Tibial nerve (tissue), 3 donors: ENCODE data around the gene TMEM237.

ENCODE experiments used
- CTCF ChIP-seq, 5 experiments: fragments of 200-600 bp in 3 of 5; fragments of 450-650 bp in 2 of 5; sonication (generic) in 3 of 5; IDR thresholded peaks; one replicate each; pipeline ENCODE4 v1.5.1; 2016 to 2019; ENCODE audit warnings: antibody characterized with exemption in 5 of 5, mild to moderate bottlenecking in 3 of 5, moderate library complexity in 2 of 5
- POLR2A ChIP-seq, 2 donors: fragments of 450-650 bp; IDR thresholded peaks; one replicate each; pipeline ENCODE4 v1.6.1; 2017; ENCODE audit warnings: antibody characterized with exemption in 2 of 2, mild to moderate bottlenecking in 2 of 2, moderate library complexity in 2 of 2

- TF ChIP-seq CTCF (IDR thresholded peaks at IDR 0.05) (no peak), POLR2A (IDR thresholded peaks at IDR 0.05) (no peak)
Observed at GRCh38 chr2:201685156-201685555, 41.9 kb upstream of the TMEM237 start.
